ENCODE measurements around the gene ADRA2A. TPM values are rescaled to one million over a fixed set of nuclear protein-coding genes. Genes with fewer than 3 reads are reported as not detected.

ADRA2A gene
- total RNA-seq, 1 donor from 2014 or later, result not detected

DNA sequence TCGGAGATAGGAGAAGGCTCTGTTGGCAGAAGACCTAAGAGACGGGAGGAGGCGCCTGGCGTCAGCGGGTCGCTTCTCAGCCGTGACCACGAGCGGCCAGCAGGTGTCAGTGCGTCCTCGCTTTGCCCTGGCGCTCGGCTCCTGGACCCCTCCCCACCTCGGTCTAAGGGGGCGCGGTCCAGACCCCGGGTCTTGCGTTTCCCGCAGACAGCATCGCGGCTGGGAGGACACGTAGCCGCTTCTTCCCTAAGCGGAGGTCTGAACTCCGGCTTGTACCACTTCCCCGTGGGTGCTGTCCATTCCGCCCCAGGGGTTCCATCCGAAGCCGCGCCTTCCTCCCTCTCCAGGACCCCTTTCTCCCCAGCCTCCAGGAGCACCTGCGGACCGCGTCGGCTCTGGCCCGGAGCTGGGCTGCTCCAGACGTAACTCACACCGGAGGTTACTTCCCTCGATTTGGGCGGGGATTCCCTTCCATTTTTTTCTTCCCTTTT lies 593 bp upstream of the ADRA2A start:
- intact Hi-C loops (cut with micrococcal nuclease), result loop anchor here (1.0 kb wide), 1 partner anchor 284 kb away; no protein-coding TSS in a partner anchor
- ChIA-PET POLR2A (no interaction called here), CTCF (interaction anchor here (0.9 to 1.4 kb wide), 3 partner anchors 9 to 523 kb away, joined by 3 to 7 read pairs (median 3); no protein-coding TSS in a partner anchor)
- Mint-ChIP-seq H3K36me3 (ENCODE audit: low read depth) (no peaks in the 10 kb centered on the region), H3K9me3 (no peaks in the 10 kb centered on the region), H3K27me3 (peaks cover 50% of the 10 kb centered on the region), H3K27ac (no peak overlapping the region), H3K4me3 (peak overlapping the region; percentile 74), H3K4me1 (peaks cover 20% of the 10 kb centered on the region)
- ATAC-seq (ENCODE audit: low read depth), result peak; percentile 62
- TF ChIP-seq, protein P1, sequence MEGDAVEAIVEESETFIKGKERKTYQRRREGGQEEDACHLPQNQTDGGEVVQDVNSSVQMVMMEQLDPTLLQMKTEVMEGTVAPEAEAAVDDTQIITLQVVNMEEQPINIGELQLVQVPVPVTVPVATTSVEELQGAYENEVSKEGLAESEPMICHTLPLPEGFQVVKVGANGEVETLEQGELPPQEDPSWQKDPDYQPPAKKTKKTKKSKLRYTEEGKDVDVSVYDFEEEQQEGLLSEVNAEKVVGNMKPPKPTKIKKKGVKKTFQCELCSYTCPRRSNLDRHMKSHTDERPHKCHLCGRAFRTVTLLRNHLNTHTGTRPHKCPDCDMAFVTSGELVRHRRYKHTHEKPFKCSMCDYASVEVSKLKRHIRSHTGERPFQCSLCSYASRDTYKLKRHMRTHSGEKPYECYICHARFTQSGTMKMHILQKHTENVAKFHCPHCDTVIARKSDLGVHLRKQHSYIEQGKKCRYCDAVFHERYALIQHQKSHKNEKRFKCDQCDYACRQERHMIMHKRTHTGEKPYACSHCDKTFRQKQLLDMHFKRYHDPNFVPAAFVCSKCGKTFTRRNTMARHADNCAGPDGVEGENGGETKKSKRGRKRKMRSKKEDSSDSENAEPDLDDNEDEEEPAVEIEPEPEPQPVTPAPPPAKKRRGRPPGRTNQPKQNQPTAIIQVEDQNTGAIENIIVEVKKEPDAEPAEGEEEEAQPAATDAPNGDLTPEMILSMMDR (IDR thresholded peaks at IDR 0.05), result no peak
- DNase-seq, result peak; percentile 40

DNA sequence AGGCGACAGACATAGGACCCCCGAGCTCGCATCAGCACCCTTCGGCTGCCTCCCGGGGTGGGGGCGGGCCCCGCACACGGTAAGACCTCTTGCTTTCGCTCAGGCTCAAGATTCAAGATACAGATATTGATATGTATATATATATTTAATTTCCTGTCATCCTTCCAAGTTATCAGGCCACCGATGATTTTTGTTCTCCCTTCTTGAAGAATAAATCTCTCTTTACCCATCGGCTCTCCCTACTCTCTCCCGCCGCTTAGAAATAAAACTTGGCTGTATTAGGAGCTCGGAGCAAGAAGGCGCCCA lies 603 bp downstream of the ADRA2A start:
- TF ChIP-seq, protein P1 (IDR thresholded peaks at IDR 0.05), result no peak
- intact Hi-C loops (cut with micrococcal nuclease), result no loop called here
- no peaks in the 10 kb centered on the region for H3K9me3 Mint-ChIP-seq
- H3K4me3 Mint-ChIP-seq, result peak overlapping the region; percentile 61
- peaks cover 58% of the 10 kb centered on the region for H3K27me3 Mint-ChIP-seq
- ChIA-PET CTCF (interaction anchor here (1.3 kb wide), 1 partner anchor 25 kb away, joined by 4 read pairs; no protein-coding TSS in a partner anchor), POLR2A (no interaction called here)
- peaks cover 20% of the 10 kb centered on the region for H3K4me1 Mint-ChIP-seq
- H3K27ac Mint-ChIP-seq, result no peak overlapping the region
- ATAC-seq (ENCODE audit: low read depth), result no peak
- no peak for DNase-seq
- no peaks in the 10 kb centered on the region for H3K36me3 Mint-ChIP-seq (ENCODE audit: low read depth)

DNA sequence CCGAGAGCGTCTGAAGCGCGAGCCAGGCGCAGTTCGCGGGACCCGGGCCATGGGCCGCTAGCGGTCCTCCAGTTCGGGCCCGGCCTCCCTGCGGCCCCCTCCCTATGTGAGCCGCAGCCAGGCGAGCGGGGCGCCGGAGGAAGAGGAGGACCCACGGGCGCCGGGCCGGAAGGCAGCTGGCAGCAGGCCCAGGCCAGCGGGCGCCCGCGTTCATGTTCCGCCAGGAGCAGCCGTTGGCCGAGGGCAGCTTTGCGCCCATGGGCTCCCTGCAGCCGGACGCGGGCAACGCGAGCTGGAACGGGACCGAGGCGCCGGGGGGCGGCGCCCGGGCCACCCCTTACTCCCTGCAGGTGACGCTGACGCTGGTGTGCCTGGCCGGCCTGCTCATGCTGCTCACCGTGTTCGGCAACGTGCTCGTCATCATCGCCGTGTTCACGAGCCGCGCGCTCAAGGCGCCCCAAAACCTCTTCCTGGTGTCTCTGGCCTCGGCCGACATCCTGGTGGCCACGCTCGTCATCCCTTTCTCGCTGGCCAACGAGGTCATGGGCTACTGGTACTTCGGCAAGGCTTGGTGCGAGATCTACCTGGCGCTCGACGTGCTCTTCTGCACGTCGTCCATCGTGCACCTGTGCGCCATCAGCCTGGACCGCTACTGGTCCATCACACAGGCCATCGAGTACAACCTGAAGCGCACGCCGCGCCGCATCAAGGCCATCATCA lies 1.1 kb downstream of the ADRA2A start:
- ChIA-PET POLR2A (no interaction called here), CTCF (interaction anchor here (1.3 kb wide), 1 partner anchor 25 kb away, joined by 4 read pairs; no protein-coding TSS in a partner anchor)
- Mint-ChIP-seq H3K9me3 (no peaks in the 10 kb centered on the region), H3K36me3 (ENCODE audit: low read depth) (no peaks in the 10 kb centered on the region), H3K27ac (no peak overlapping the region), H3K27me3 (peaks cover 53% of the 10 kb centered on the region), H3K4me3 (peak overlapping the region; percentile 61), H3K4me1 (peaks cover 20% of the 10 kb centered on the region)
- intact Hi-C loops (cut with micrococcal nuclease), result no loop called here
- ATAC-seq (ENCODE audit: low read depth), result no peak
- DNase-seq, result no peak
- TF ChIP-seq, protein P1 (IDR thresholded peaks at IDR 0.05), result no peak

DNA sequence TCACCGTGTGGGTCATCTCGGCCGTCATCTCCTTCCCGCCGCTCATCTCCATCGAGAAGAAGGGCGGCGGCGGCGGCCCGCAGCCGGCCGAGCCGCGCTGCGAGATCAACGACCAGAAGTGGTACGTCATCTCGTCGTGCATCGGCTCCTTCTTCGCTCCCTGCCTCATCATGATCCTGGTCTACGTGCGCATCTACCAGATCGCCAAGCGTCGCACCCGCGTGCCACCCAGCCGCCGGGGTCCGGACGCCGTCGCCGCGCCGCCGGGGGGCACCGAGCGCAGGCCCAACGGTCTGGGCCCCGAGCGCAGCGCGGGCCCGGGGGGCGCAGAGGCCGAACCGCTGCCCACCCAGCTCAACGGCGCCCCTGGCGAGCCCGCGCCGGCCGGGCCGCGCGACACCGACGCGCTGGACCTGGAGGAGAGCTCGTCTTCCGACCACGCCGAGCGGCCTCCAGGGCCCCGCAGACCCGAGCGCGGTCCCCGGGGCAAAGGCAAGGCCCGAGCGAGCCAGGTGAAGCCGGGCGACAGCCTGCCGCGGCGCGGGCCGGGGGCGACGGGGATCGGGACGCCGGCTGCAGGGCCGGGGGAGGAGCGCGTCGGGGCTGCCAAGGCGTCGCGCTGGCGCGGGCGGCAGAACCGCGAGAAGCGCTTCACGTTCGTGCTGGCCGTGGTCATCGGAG lies 1.8 kb downstream of the ADRA2A start:
- no peaks in the 10 kb centered on the region for H3K9me3 Mint-ChIP-seq
- peaks cover 47% of the 10 kb centered on the region for H3K27me3 Mint-ChIP-seq
- ChIA-PET CTCF (no interaction called here), POLR2A (no interaction called here)
- intact Hi-C loops (cut with micrococcal nuclease), result no loop called here
- H3K4me1 Mint-ChIP-seq, result peaks cover 20% of the 10 kb centered on the region
- no peaks in the 10 kb centered on the region for H3K36me3 Mint-ChIP-seq (ENCODE audit: low read depth)
- no peak overlapping the region for H3K27ac Mint-ChIP-seq
- DNase-seq (no peak), ATAC-seq (ENCODE audit: low read depth) (no peak)
- no peak overlapping the region for H3K4me3 Mint-ChIP-seq
- TF ChIP-seq, protein P1 (IDR thresholded peaks at IDR 0.05), result no peak

DNA sequence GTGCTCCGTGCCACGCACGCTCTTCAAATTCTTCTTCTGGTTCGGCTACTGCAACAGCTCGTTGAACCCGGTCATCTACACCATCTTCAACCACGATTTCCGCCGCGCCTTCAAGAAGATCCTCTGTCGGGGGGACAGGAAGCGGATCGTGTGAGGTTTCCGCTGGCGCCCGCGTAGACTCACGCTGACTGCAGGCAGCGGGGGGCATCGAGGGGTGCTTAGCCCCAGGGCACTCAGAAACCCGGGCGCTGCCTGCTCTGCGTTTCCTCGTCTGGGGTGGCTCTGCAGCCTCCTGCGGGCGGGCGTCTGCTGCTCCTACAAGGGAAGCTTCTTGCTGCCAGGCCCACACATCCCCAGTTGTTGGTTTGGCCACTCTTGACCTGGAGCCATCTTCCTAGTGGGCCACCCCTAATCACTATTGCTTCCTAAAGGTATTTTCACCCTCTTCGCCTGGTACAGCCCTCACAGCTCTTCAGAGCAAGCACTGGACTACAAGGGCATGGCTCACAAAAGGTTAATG lies 2.5 kb downstream of the ADRA2A start:
- H3K36me3 Mint-ChIP-seq (ENCODE audit: low read depth), result no peaks in the 10 kb centered on the region
- TF ChIP-seq, protein P1 (IDR thresholded peaks at IDR 0.05), result no peak
- H3K27me3 Mint-ChIP-seq, result peaks cover 42% of the 10 kb centered on the region
- ChIA-PET POLR2A (no interaction called here), CTCF (no interaction called here)
- no peak for ATAC-seq (ENCODE audit: low read depth)
- intact Hi-C loops (cut with micrococcal nuclease), result no loop called here
- peaks cover 20% of the 10 kb centered on the region for H3K4me1 Mint-ChIP-seq
- DNase-seq, result no peak
- no peak overlapping the region for H3K27ac Mint-ChIP-seq
- no peak overlapping the region for H3K4me3 Mint-ChIP-seq
- no peaks in the 10 kb centered on the region for H3K9me3 Mint-ChIP-seq

Data from activated B cell treated with CpG ODN at 0.5 μM for 24 hours (primary cell).